ENCODE data around the gene SDK2.
"Not testable (repeated sequence)": the region's sequence is repeated elsewhere in the genome, so short reads cannot be mapped to it uniquely, and the experiment has no call there.

Gene SDK2

DNA sequence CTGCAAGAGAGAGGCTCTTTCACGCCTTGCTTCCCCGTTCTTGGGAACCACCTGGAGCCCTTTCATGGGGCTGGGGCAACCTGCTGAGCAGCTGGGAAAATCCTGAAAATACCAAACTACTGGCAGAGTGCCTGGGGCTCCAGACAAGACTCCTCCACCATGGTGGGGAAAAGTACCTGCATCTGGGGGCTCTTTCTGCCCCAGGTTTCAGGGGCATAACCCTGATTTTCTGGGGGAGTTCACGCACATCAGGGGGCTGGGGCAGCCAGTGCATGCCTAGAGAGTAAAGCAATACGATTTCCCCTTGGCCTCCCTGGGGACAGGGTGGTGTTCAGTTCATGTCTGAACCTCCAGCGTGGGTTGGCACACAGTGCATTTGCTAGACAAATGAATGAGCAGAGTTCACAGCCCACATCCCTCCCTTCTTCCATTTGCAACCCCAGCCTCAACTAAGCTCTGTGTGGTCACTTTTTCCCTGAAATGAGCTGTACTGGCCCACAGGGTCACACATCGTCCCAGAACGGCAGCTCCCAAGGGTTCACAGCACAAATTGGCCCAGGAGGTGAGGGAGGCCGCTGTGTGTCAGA lies 327.2 kb downstream of the SDK2 start:
- DNase-seq (ENCODE audit: low read depth) = no peak
- TF ChIP-seq, protein P1, sequence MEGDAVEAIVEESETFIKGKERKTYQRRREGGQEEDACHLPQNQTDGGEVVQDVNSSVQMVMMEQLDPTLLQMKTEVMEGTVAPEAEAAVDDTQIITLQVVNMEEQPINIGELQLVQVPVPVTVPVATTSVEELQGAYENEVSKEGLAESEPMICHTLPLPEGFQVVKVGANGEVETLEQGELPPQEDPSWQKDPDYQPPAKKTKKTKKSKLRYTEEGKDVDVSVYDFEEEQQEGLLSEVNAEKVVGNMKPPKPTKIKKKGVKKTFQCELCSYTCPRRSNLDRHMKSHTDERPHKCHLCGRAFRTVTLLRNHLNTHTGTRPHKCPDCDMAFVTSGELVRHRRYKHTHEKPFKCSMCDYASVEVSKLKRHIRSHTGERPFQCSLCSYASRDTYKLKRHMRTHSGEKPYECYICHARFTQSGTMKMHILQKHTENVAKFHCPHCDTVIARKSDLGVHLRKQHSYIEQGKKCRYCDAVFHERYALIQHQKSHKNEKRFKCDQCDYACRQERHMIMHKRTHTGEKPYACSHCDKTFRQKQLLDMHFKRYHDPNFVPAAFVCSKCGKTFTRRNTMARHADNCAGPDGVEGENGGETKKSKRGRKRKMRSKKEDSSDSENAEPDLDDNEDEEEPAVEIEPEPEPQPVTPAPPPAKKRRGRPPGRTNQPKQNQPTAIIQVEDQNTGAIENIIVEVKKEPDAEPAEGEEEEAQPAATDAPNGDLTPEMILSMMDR (conservative IDR thresholded peaks at IDR 0.05; ENCODE audit: low read depth, low read length) = no peak
- no peak overlapping the region for H3K4me3 ChIP-seq (ENCODE audit: low read length)

DNA sequence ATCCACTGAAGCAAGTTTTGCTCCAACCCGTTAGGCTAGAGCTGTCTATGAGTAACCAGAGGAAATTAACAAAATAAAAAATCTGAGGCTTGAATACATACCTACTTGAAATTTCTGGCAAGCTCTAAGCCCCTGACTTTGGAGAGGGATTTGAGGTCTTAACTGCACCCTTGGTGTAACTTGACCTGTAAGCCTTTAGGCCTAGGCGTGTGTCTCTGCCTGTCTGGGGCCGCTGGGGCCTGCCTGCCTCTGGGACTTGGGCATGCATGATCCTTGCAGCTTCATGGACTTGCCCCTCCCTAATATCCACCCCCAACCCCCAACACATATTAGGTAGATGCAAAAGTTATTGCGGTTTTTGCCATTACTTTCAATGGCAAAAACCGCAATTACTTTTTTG lies 328.8 kb downstream of the SDK2 start:
- TF ChIP-seq, protein P1 (conservative IDR thresholded peaks at IDR 0.05; ENCODE audit: low read depth, low read length) = no peak
- DNase-seq (ENCODE audit: low read depth) = no peak
- no peak overlapping the region for H3K4me3 ChIP-seq (ENCODE audit: low read length)

DNA sequence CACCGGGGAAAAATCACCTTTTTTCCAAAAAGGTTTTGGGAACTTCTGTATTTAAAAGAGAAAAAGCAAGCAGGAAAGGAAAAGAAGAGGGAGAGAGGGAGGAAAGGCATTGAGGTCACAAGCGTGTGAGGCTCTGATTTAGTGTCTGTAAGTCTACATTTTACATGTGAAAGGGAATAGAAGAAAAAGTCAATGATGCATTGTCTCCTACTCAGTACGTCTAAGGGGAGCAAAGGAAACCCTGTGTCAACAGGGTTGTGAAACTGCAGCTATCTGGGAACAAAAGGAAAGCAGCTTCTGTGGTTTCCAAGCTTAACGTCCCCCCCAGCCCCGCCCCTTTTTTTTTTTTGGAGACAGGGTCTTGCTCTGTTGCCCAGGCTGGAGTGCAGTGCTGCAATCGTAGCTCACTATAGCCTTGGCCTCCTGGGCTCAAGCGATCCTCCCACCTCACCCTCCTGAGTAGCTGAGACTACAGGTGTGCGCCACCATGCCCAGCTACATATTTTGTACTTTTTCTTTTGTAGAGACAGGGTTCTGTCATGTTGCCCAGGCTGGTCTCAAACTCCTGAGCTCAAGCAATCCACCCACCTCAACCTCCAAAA lies 330.6 kb downstream of the SDK2 start:
- TF ChIP-seq, protein P1 (conservative IDR thresholded peaks at IDR 0.05; ENCODE audit: low read depth, low read length) = no peak
- DNase-seq (ENCODE audit: low read depth) = no peak
- no peak overlapping the region for H3K4me3 ChIP-seq (ENCODE audit: low read length)

DNA sequence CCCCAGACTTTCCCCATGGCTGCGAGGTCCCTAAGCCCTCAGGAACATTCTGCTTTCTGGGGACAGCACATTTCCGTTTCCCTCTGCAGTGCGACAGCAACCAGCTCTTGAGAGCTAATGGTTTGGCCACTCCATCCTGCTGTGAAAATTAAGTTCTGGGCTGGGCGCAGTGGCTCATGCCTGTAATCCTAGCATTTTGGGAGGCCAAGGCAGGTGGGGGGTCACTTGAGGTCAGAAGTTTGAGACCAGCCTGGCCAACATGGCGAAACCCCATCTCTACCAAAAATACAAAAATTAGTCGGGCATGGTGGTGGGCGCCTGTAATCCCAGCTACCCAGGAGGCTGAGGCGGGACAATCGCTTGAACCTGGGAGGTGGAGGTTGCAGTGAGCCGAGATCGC lies 331.4 kb downstream of the SDK2 start:
- not testable (repeated sequence) for H3K4me3 ChIP-seq (ENCODE audit: low read length); DNase-seq (ENCODE audit: low read depth)

DNA sequence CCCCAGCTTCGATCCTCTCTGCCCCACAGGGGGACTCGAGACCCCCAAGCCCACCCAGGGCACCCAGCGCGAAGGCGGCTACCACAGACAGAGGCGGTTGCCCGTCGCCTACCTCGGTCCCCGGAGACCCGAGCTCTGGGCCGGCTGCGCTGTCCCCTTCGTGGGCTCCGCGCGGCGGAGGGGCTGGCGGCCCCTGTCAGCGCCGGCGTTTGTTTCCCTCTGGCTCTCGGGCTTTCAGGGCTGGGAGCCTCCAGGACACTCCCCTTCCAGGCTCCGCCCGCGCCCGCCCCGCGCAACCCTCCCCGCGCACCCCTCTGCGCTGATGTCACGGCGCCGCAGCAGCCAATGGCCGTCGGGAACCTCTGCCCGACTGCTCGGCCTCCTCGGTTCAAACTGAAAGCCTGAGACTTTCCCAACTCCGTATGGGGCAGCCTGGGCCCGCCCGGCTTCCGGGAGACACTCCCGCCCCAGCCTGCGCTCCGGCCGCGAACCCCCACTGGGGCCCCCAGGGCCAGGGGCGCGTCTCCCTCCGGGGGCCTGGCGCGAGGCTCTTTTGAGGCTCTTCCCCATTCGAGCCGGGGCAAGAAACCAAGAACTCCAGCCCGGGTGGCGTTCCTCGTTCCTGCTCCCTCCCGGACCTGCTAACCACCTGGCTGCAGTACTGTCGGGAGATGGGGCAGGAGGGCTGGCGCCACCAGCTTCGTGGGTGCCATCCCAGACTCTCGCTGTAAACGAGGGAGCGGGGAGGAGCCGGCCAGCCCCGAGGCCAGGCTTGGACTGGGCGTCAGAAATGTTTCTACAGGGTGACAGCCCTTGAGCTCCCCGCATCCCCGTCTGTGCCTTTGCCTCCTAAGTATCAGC lies 332.2 kb downstream of the SDK2 start, which contains the start of gene CDC42EP4:
TSS of gene CDC42EP4 (minus strand) at position 221 of the 861 bp plus-strand sequence. CDS start 25,501 bp downstream, outside the sequence.
- DNase-seq (ENCODE audit: low read depth) = no peak
- TF ChIP-seq, protein P1 (conservative IDR thresholded peaks at IDR 0.05; ENCODE audit: low read depth, low read length) = no peak
- H3K4me3 ChIP-seq (ENCODE audit: low read length) = peak within 1 kb of the TSS; percentile 91

DNA sequence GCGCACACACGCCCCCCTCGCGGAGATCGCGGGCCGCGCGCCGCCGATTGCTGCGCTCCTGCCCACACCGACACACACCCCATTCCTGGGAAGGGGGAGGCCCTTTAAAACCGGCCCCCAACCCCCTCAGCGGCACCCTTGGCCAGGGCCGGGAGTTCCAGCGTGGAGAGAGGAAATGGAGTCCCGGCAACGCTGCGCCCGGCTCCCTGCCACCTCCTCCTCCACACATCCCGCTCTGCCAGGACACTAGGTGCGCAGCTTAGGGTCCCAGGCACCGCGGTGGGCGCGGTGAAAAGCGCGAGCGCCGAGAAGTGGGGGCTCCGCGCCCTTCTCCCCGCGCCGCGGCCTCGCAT lies 332.8 kb downstream of the SDK2 start:
- no peak for DNase-seq (ENCODE audit: low read depth)
- peak overlapping the region; percentile 91 for H3K4me3 ChIP-seq (ENCODE audit: low read length)
- TF ChIP-seq, protein P1 (conservative IDR thresholded peaks at IDR 0.05; ENCODE audit: low read depth, low read length) = no peak

DNA sequence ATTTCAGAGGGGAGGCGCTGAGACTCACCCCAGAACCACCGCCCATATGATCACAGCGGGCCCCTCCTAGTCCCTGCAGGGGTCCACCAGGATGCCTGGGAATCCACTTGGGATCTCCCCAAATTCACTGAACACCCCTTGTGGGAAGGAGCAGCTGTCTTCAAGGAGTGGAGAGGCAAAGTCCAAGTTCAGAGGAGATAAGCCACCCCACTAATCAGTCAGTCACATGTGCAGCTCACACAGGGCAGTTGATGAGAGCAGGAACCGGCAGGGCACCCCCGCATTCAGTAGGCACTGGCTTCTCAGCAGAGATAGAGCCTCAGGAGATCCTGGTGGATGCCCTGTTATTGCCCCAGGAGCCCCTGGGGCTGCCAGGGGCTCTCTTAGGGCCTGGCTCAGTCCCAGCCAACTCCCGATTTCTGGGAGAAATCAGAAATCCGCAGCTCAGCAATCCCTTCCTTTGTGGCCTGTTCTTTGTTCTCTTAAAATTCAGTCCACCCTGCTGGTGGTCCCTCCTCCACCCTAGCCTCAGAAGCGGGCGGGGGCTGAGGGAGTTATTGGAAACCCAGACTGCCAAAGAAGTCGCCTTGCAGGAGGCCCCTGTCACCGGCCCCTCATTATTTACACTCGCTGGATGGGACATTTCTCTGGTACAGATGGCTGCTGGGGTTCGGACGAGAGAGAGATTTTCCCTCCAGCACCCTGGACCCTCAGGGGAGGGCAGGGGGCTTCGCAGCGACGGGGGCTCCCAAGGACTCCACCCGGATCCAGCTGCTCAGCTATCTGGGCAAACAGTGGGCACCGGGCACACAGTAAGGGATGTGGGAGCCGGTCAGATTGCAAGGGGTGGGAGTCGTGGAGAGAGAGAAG lies 334.3 kb downstream of the SDK2 start:
- no peak for DNase-seq (ENCODE audit: low read depth)
- TF ChIP-seq, protein P1 (conservative IDR thresholded peaks at IDR 0.05; ENCODE audit: low read depth, low read length) = no peak
- peak overlapping the region; percentile 91 for H3K4me3 ChIP-seq (ENCODE audit: low read length)

DNA sequence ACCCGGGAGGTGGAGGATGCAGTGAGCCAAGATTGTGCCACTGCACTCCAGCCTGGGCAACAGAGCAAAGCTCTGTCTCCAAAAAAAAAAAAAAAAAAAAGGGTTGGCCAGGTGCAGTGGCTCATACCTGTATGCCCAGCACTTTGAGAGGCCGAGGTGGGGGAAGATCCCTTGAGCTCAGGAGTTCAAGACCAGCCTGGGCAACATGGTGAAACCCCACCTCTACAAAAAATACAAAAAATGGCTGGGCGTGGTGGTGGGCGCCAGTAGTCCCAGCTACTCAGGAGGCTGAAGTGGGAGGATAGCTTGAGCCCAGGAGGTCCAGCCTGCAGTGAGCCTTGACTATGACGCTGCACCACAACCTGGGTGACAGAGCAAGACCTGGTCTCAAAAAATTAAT lies 335.3 kb downstream of the SDK2 start:
- H3K4me3 ChIP-seq (ENCODE audit: low read length) = peak overlapping the region; percentile 91
- DNase-seq (ENCODE audit: low read depth) = not testable (repeated sequence)
